GM18951 (cell line): ENCODE results near the gene MRPL18.
"Not testable (repeated sequence)": the region's sequence is repeated elsewhere in the genome, so short reads cannot be mapped to it uniquely, and the experiment has no call there.

ENCODE experiments used
- POLR2A ChIP-seq: IDR thresholded peaks from 4 replicates; pipeline ENCODE4 v1.6.1; 2011; ENCODE audit warnings: mild to moderate bottlenecking; ENCODE audit not compliant: insufficient read length, insufficient read depth; ENCODE audit errors: extremely low read depth
- in situ Hi-C: fragments of 300-500 bp; cut with MboI; formaldehyde crosslinking; loops from one replicate; pipeline ENCODE4 v1.12.0; 2022; ENCODE audit warnings: low sequenced_read_pairs, mixed read lengths, inconsistent platforms; ENCODE audit not compliant: unreplicated experiment

Gene MRPL18

GRCh38 chr6:159789377-159790148, 704 bp upstream of the MRPL18 start, which contains the start of gene TCP1:
TSS of gene TCP1 (minus strand) at chr6:159789602. CDS start at chr6:159789468, 134 bp downstream.
- TF ChIP-seq POLR2A, result peak; percentile 94
- in situ Hi-C loops, result no loop called here

GRCh38 chr6:159790956-159791598, 810 bp downstream of the MRPL18 start:
- in situ Hi-C loops, result no loop called here

GRCh38 chr6:159794976-159795375, 4.7 kb downstream of the MRPL18 start:
- in situ Hi-C loops, result not testable (repeated sequence)

More at GRCh38 chr6:159790956-159791598, 810 bp downstream of the MRPL18 start:
- no peak for TF ChIP-seq POLR2A

DNA sequence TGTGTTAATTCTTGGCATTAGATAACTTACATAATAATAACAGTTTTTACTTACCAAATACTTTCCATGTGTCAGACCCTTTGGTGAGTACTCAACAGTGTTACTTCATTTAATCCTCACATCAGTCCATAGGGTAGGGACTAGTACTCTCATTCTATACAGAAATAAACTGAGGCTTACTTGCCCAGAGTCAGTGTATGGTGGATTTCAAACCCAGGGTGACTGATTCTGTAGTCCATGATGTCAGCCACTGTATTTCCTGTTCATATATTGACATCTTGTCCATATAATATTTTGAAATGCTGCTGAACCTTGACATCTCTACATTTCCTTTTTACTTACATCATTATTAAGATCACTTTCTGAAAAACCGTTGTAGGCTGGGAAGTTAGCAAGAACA, 7.3 kb downstream of the MRPL18 start:
- in situ Hi-C loops, result no loop called here

GRCh38 chr6:159800141-159800865, 10.0 kb downstream of the MRPL18 start, which contains the start of gene PNLDC1:
TSS of gene PNLDC1 (plus strand) at chr6:159800276. CDS start at chr6:159800308, 32 bp downstream.
- TF ChIP-seq POLR2A, result no peak

More for the DNA sequence above, 7.3 kb downstream of the MRPL18 start:
- no peak for TF ChIP-seq POLR2A

GRCh38 chr6:159801935-159802334, 11.7 kb downstream of the MRPL18 start:
- TF ChIP-seq POLR2A, result no peak
- in situ Hi-C loops, result no loop called here

More at GRCh38 chr6:159800141-159800865, 10.0 kb downstream of the MRPL18 start, which contains the start of gene PNLDC1:
- in situ Hi-C loops, result no loop called here

DNA sequence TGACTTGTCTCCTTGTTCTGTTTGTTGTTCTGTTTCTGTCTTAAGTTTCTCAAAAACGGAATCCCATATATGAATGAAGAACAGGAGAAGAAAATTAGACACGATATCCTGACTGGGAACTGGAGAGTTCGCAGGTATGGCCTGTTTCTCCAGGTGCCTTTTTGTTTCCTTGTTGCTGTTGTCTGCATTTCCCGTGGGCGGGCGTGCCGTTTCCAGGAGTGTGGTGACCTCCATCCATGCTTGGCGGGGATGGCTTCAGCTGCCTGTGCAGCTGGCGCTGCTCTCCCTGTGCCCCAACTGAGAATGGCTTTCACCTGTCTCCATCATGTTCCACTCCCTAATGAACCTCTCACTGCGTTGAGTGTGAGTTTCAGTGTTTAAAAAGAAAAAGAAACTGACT, 14.2 kb downstream of the MRPL18 start:
- no peak for TF ChIP-seq POLR2A

GRCh38 chr6:159805440-159806020, 15.3 kb downstream of the MRPL18 start:
- in situ Hi-C loops, result no loop called here
- TF ChIP-seq POLR2A, result no peak

More for the DNA sequence above, 14.2 kb downstream of the MRPL18 start:
- in situ Hi-C loops, result no loop called here

GRCh38 chr6:159806021-159806458, 15.8 kb downstream of the MRPL18 start:
- TF ChIP-seq POLR2A, result no peak
- in situ Hi-C loops, result no loop called here

- in situ Hi-C loops, result no loop called here
- no peak for TF ChIP-seq POLR2A
These were observed 17.0 kb downstream of the MRPL18 start for GRCh38 chr6:159807150-159807858.

DNA sequence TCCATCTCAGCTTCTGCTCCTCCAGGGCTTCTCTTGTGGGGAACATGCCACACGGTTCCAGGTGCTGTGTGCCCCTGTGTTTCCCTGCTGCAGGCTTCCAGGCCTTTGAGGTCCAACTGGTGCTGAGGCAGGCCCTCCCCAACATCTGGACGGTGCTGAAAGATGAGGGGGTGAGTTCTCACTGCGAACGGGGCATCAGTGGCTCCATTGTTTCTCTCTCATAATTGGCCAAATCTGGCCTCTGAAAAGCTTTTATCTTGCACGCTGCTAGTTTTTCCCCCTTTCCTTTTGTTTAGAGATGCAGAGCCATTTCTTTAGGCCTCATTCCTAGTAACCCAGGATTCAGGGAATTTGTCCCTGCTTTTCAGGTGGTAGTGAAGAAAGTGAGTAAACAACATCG, 18.4 kb downstream of the MRPL18 start:
- in situ Hi-C loops, result no loop called here

GRCh38 chr6:159809149-159809548, 18.9 kb downstream of the MRPL18 start:
- TF ChIP-seq POLR2A, result no peak
- in situ Hi-C loops, result no loop called here

More for the DNA sequence above, 18.4 kb downstream of the MRPL18 start:
- no peak for TF ChIP-seq POLR2A
